SU-DHL-6 (cell line): ENCODE data around the gene LRRC26.

Experiments used
- CTCF ChIP-seq: fragments of 200-600 bp; sonication (generic); IDR thresholded peaks from one replicate; pipeline ENCODE4 v1.5.1; 2017; ENCODE audit warnings: antibody characterized with exemption, mild to moderate bottlenecking, low read length, moderate library complexity; ENCODE audit not compliant: insufficient read depth, poor library complexity, severe bottlenecking
- EZH2phosphoT487 ChIP-seq: fragments of 200-600 bp; sonication (generic), shearing (Covaris generic); conservative IDR thresholded peaks from 2 replicates; pipeline ENCODE4 v1.6.1; 2018; ENCODE audit warnings: mild to moderate bottlenecking, antibody characterized with exemption, low read length, moderate library complexity, mixed read lengths

- TF ChIP-seq EZH2phosphoT487 (no peak), CTCF (no peak)
These were observed 23.0 kb upstream of the LRRC26 start for GRCh38 chr9:137192859-137193258.
